Kidney (tissue), 14 donors: ENCODE measurements around the gene SELP. TPM values are rescaled to one million over a fixed set of nuclear protein-coding genes. Genes with fewer than 3 reads are reported as not detected.
"Not testable (repeated sequence)": the region's sequence is repeated elsewhere in the genome, so short reads cannot be mapped to it uniquely, and the experiment has no call there.

ENCODE experiments used
- DNase-seq, 5 donors: peaks; one replicate each; pipeline ENCODE4 v3.0.0-alpha.2; 2013 to 2020
- FAIRE-seq: peaks from 2 replicates; lab custom pipeline; 2012; peaks lifted over from hg19 to GRCh38; lab: Jason Lieb, UNC
- H3K27ac ChIP-seq, 2 donors: one replicate each; pipeline ENCODE4 v1.7.0; 2013; ENCODE audit warnings: low read depth in 2 of 2, low read length in 2 of 2, inconsistent platforms in 1 of 2
- H3K27me3 ChIP-seq: one replicate; pipeline ENCODE4 v1.7.1; 2013; ENCODE audit warnings: low read length, inconsistent platforms; ENCODE audit not compliant: control insufficient read depth, insufficient read depth
- H3K36me3 ChIP-seq, 3 donors: one replicate each; pipeline versions ENCODE4 v1.7.0 to v1.7.1; 2013; ENCODE audit warnings: low read length in 3 of 3, control low read depth in 1 of 3, inconsistent platforms in 1 of 3; ENCODE audit not compliant: insufficient read depth in 3 of 3, control insufficient read depth in 2 of 3
- H3K4me1 ChIP-seq, 3 donors: one replicate each; pipeline versions ENCODE4 v1.7.0 to v1.7.1; 2013; ENCODE audit warnings: low read length in 3 of 3, inconsistent platforms in 1 of 3, low read depth in 1 of 3; ENCODE audit not compliant: control insufficient read depth in 2 of 3, insufficient read depth in 2 of 3
- H3K4me3 ChIP-seq, 3 donors: one replicate each; pipeline versions ENCODE4 v1.7.0 to v1.8.1; 2013; ENCODE audit warnings: low read length in 3 of 3, control low read depth in 1 of 3, inconsistent platforms in 1 of 3
- H3K9ac ChIP-seq, 3 donors: one replicate each; pipeline versions ENCODE4 v1.7.0 to v1.7.1; 2013; ENCODE audit warnings: low read length in 3 of 3, control low read depth in 1 of 3, inconsistent platforms in 1 of 3
- H3K9me3 ChIP-seq, 3 donors: one replicate each; pipeline versions ENCODE4 v1.7.0 to v1.7.1; 2013; ENCODE audit warnings: low read length in 3 of 3, control low read depth in 1 of 3, inconsistent platforms in 1 of 3; ENCODE audit not compliant: control insufficient read depth in 2 of 3, insufficient read depth in 1 of 3
- CTCF ChIP-seq: IDR thresholded peaks from 3 replicates; pipeline ENCODE4 v1.5.1; 2012; ENCODE audit warnings: mild to moderate bottlenecking, moderate library complexity, borderline replicate concordance; ENCODE audit not compliant: insufficient read depth; ENCODE audit errors: extremely low read depth
- intact Hi-C: fragments of 100-400 bp; cut with DNase I; formaldehyde crosslinking; loops from one replicate; pipeline ENCODE4 v1.11.1; 2022
- polyA plus RNA-seq: library from polyadenylated mRNA; stranded (reverse); fragments of 350-450 nt; fragmentation: Illumina TruSeq; extraction: RNeasy Lipid Tissue Mini Kit (QIAGEN cat#74804); gene quantifications from one replicate; pipeline ENCODE4 v1.2.3, GENCODE V29; 2014; ENCODE audit warnings: low read depth, low replicate concordance; ENCODE audit not compliant: insufficient read depth
- total RNA-seq: library from RNA; stranded (reverse); fragmentation: NEBNext Ultra II Directional; extraction: Animal tissue kit (Norgen Biotek cat#: 25700); gene quantifications from one replicate; pipeline ENCODE4 v1.2.1, GENCODE V29; 2021
- donor health status: control.
- donor health status: control.
- donor health status: control.
- donor health status: control.
- donor health status: control.
- donor health status: DM: yes; HTN: yes; CAD: no.
- donor health status: Normal renal cell carcinoma (clear cell type).

The SELP gene
- total and polyA plus RNA-seq, 2 donors from 2014 or later, result 12.5 to 19.4 TPM

- peaks cover 0 to 4% (median 0%) of the 10 kb centered on the region in 3 donors for H3K9me3 ChIP-seq
- no peaks in the 10 kb centered on the region for H3K27me3 ChIP-seq
- FAIRE-seq (no peak), DNase-seq (peak in 1 of 5 donors; percentile 28)
- no peaks in the 10 kb centered on the region for H3K4me1 ChIP-seq
- H3K4me3 ChIP-seq, result no peak overlapping the region
- H3K27ac ChIP-seq, result no peak overlapping the region
- intact Hi-C loops, result no loop called here
- H3K9ac ChIP-seq, result no peak overlapping the region
- no peaks in the 10 kb centered on the region for H3K36me3 ChIP-seq
- no peak for TF ChIP-seq CTCF
These were observed 40.9 kb upstream of the SELP start for GRCh38 chr1:169670836-169671235.

- intact Hi-C loops, H3K4me3 ChIP-seq, H3K9me3 ChIP-seq, H3K4me1 ChIP-seq, DNase-seq, H3K27ac ChIP-seq, H3K27me3 ChIP-seq, FAIRE-seq, H3K9ac ChIP-seq, H3K36me3 ChIP-seq: not testable (repeated sequence)
These were observed 40.3 kb upstream of the SELP start for GRCh38 chr1:169670244-169670643.

DNA sequence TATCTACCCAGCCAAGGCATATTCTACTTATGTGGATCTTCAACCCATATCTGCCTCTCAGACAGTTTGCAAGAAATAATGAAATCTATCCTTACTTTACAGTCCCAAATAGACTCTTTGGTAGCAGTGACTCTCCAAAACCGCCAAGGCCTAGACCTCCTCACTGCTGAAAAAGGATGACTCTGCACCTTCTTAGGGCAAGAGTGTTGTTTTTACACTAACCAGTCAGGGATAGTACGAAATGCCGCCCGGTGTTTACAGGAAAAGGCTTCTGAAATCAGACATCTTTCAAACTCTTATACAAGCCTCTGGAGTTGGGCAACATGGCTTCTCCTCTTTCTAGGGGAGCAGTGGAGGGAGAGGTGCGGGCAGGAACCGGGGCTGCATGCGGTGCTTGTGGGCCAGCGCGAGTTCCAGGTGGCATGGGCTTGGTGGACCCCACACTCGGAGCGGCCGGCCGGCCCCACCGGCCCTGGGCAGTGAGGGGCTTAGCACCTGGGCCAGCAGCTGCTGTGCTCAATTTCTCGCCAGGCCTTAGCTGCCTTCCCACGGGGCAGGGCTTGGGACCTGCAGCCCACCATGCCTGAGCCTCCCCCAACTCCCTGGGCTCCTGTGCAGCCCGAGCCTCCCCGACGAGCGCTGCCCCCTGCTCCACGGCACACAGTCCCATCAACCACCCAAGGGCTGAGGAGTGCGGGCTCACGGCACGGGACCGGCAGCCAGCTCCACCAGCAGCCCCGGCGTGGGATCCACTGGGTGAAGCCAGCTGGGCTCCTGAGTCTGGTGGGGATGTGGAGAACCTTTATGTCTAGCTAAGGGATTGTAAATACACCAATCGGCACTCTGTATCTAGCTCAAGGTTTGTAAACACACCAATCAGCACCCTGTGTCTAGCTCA, 38.0 kb upstream of the SELP start:
- intact Hi-C loops, H3K9me3 ChIP-seq, H3K4me3 ChIP-seq, H3K27ac ChIP-seq, H3K36me3 ChIP-seq, H3K9ac ChIP-seq, H3K27me3 ChIP-seq, FAIRE-seq, H3K4me1 ChIP-seq, DNase-seq: not testable (repeated sequence)

- H3K27me3 ChIP-seq, H3K4me1 ChIP-seq, DNase-seq, FAIRE-seq, H3K4me3 ChIP-seq, H3K9me3 ChIP-seq, H3K9ac ChIP-seq, H3K36me3 ChIP-seq, H3K27ac ChIP-seq, intact Hi-C loops: not testable (repeated sequence)
These were observed 37.3 kb upstream of the SELP start for GRCh38 chr1:169667227-169667639.

- H3K9ac ChIP-seq, H3K9me3 ChIP-seq, H3K36me3 ChIP-seq, FAIRE-seq, H3K4me3 ChIP-seq, DNase-seq, intact Hi-C loops, H3K27me3 ChIP-seq, H3K27ac ChIP-seq, H3K4me1 ChIP-seq: not testable (repeated sequence)
These were observed 32.8 kb upstream of the SELP start for GRCh38 chr1:169662680-169663079.

GRCh38 chr1:169661066-169661465, 31.1 kb upstream of the SELP start:
- FAIRE-seq, H3K4me1 ChIP-seq, H3K9me3 ChIP-seq, H3K9ac ChIP-seq, H3K27ac ChIP-seq, intact Hi-C loops, DNase-seq, H3K4me3 ChIP-seq, H3K36me3 ChIP-seq, H3K27me3 ChIP-seq: not testable (repeated sequence)

- H3K27me3 ChIP-seq, H3K4me3 ChIP-seq, H3K4me1 ChIP-seq, intact Hi-C loops, DNase-seq, FAIRE-seq, H3K9ac ChIP-seq, H3K27ac ChIP-seq, H3K36me3 ChIP-seq, H3K9me3 ChIP-seq: not testable (repeated sequence)
These were observed 28.9 kb upstream of the SELP start for GRCh38 chr1:169658777-169659176.
